NCI-H187 (cell line): ENCODE measurements around the gene B3GNT7.
"Not testable (repeated sequence)": the region's sequence is repeated elsewhere in the genome, so short reads cannot be mapped to it uniquely, and the experiment has no call there.

Source experiments
- DNase-seq, 2 experiments: peaks; one replicate each; lab custom pipeline; 2025; lab: John Stamatoyannopoulos, UW

Gene B3GNT7

DNA sequence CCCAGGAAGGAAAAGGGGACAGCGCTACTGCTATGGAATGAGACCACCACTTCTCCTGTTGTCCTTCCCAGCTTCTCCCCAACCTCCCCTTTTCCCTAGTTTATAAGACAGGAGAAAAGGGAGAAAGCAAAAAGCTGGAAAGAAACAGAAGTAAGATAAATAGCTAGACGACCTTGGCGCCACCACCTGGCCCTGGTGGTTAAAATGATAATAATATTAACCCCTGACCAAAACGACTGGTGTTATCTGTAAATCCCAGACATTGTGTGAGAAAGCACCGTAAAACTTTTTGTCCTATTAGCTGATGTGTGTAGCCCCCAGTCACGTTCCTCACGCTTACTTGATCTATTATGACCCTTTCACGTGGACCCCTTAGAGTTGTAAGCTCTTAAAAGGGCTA, 5.2 kb downstream of the B3GNT7 start:
- DNase-seq, result not testable (repeated sequence)

DNA sequence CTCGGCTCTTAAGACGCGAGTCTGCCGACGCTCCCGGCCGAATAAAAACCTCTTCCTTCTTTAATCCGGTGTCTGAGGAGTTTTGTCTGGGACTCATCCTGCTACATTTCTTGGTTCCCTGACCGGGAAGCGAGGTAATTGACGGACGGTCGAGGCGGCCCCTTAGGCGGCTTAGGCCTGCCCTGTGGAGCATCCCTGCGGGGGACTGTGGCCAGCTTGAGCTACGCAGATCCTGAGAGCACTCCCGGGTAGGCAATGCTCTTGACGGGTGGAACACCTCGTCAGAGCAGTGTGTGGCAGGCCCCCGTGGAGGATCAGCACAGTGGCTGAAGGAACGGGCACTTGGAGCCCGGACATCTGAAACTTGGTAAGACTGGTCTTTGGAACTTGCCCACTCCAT, 5.6 kb downstream of the B3GNT7 start:
- DNase-seq, result not testable (repeated sequence)

DNA sequence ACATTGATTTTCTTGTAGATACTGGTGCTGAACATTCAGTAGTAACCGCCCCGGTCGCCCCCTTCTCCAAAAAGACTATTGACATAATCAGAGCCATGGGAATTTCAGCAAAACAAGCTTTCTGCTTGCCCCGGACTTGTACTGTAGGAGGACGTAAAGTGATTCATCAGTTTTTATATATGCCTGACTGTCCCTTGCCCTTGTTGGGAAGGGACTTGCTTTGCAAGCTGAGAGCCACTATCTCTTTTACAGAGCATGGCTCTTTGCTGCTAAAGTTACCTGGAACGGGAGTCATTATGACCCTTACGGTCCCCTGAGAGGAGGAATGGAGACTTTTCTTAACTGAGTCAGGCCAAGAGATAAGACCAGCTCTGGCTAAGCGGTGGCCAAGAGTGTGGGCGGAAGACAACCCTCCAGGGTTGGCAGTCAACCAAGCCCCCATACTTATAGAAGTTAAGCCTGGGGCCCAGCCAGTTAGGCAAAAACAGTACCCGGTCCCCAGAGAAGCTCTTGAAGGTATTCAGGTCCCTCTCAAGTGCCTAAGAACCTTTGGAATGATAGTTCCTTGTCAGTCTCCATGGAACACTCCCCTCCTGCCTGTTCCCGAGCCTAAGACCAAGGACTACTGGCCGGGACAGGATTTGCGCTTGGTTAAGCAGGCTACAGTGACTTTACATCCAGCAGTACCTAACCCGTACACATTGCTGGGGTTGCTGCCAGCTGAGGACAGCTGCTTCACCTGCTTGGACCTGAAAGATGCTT, 8.1 kb downstream of the B3GNT7 start:
- not testable (repeated sequence) for DNase-seq

DNA sequence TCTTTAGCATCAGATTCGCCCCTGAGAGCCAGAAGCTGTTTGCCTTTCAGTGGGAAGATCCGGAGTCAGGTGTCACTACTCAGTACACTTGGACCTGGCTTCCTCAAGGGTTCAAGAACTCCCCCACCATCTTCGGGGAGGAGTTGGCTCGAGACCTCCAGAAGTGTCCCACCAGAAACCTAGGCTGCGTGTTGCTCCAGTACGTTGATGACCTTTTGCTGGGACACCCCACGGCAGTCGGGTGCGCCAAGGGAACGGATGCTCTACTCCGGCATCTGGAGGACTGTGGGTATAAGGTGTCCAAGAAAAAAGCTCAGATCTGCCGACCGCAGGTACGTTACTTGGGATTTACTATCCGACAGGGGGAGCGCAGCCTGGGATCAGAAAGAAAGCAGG, 8.7 kb downstream of the B3GNT7 start:
- DNase-seq, result not testable (repeated sequence)

DNA sequence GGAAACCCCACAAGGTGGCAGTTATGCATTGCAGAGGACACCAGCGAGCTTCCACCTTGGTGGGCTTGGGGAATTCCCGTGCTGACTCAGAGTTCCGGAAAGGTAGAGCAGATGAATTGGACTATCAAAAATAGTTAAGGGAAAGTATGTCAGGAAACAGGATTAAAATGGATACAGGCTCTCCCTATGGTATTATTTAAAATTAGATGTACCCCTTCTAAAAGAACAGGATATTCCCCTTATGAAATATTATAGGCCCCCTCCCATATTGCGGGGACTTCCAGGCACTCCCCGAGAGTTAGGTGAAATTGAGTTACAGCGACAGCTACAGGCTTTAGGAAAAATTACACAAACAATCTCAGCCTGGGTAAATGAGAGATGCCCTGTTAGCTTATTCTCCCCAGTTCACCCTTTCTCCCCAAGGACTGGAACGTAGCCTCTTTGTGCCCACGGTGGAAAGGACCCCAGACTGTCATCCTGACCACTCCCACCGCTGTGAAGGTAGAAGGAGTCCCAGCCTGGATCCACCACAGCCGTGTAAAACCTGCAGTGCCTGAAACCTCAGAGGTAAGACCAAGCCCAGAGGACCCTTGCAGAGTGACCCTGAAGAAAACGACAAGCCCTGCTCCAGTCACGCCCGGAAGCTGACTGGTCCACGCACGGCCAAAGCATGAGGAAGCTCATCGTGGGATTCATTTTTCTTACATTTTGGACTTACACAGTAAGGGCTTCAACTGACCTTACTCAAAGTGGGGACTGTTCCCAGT, 10.3 kb downstream of the B3GNT7 start:
- DNase-seq, result not testable (repeated sequence)

DNA sequence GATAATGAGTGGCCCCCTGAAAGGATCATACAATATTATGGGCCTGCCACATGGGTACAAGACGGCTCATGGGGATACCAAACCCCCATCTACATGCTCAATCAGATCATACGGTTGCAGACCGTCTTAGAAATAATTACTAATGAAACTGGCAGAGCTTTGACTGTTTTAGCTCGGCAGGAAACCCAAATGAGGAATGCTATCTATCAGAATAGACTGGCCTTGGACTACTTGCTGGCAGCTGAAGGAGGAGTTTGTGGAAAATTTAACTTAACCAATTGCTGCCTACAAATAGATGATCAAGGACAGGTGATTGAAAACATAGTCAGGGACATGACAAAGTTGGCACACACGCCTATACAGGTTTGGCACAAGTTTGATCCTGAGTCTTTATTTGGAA, 12.2 kb downstream of the B3GNT7 start:
- DNase-seq, result not testable (repeated sequence)

DNA sequence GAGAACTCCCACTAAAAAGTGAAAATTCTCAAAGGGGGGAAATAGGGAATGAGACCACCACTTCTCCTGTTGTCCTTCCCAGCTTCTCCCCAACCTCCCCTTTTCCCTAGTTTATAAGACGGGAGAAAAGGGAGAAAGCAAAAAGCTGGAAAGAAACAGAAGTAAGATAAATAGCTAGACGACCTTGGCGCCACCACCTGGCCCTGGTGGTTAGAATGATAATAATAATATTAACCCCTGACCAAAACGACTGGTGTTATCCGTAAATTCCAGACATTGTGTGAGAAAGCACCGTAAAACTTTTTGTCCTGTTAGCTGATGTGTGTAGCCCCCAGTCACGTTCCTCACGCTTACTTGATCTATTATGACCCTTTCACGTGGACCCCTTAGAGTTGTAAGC, 12.8 kb downstream of the B3GNT7 start:
- DNase-seq, result not testable (repeated sequence)

DNA sequence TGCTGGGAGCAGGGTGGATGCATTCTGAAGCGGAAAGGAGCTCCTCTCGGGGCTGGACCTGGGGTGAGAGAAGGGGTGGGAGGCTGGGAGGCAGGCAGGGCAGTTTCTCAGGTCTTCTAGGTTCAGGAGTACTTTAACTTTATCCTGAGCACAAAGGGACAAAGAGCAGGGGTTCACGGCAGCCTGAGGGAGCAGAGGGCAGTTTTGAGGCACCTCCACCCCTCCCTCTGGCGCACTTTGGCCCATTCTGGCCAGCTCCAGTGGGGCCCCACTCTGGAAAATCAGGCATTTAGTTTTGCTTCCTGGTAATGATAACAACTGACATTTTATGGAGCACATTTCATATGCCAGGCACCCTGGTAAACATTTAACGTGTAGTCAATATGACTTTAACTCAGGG, 14.3 kb downstream of the B3GNT7 start:
- no peak for DNase-seq

DNA sequence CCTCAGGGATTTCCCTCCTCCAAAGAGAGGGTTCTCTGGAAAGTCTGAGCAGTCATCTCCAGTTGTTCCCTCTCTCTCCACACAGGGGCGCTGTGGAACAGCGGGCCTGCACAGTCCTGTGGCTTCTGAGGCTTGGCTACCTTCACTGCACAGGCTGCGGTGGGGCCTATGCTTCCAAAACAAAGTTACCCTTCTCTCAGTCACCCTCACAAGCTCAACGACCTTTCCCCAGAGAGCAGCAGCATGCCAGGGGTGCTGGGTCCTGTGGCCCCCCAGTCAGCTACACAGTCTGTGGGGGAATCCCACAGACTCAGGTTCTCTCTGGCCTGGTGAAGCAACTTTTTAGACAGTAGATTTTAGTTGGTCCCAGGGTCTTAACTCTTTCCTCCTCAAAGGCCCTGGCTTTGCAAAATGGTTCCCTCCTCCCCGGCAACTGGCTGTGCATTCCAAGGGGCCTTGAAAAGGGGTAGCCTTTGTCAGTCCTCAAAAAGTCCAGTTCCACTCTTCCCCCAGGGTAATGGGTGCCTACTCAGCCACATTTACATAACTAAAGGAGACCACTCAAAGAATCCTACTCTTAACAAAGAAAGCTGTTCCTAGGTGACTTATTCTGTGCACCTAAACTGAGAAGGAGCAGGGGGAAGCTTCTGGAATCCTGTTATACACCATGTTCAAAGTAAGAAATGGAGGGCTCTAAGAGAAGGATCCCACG, 14.9 kb downstream of the B3GNT7 start:
- DNase-seq, result no peak

DNA sequence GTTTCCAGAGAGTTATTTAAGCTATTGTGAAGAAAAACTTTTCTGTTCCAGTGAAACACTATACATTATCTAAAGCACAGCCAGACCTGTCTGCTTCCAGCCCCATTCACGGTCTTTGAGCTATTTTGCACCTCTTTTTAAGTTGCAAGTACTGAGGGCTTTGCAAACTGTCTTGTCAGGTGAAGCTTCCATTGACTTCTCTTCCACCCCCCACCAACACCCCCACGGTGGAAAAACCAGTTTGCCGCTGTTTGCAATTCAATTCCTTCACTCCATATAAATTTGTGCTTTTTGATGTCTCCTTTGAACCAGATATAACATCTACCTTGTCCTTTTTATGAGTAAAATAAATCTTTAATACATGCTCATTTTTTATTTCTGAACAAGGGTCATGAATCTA, 15.7 kb downstream of the B3GNT7 start:
- no peak for DNase-seq

DNA sequence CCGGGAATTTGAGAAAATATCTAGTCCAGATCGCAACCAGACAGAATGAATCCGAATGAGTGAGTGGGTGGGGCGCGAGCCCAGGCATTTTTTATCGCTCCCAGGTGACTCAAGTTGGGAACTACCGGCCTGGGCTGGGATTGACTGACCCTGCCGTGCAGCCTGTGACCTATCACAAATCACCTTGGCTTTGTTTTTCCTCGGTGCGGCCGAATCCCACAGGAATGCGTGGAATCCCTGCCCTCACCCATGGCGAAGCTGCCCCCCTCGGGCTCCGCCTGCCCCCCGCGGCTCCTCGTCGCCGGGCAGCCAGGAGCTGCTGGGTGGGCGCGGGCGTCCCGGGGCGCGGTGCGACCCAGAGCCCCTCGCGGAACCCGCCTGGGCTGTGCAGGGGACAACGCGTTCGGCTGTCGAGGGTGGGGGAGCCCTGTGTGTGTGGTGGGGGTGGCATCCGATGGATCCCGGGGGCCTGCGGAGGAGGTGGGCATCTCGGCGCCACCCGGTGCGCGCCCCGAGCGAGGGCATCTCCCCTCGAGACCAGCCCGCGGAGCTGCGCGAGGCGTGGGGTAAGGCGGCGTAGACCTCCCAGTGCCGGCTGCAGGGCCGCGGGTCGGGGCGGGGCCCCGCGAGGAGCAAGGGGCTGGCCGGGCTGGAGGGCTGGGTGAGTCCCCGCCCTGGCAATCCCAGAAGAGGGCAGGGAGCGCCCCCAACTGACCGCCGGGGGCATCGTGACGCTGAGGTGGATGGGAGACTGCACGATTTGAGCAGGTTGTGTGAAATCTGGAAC, 16.5 kb downstream of the B3GNT7 start:
- DNase-seq, result peak; percentile 22 to 25

DNA sequence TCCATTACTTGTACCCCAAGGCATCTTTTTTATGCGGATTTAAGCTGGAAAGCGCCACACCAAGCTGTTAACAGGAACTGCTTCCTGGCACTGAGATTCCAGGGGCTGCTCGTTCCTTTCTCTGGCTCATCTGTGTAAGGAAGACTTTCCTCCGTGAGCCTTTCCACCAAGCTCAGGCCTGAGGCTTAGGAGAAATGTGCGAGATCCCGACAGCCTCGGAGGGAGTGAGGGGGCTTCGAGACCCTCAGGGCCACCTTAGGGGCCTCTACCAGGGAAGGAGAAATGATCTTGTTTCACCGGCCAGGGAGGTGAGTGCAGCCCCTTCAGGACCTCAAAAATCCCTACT, 17.1 kb downstream of the B3GNT7 start:
- no peak for DNase-seq

DNA sequence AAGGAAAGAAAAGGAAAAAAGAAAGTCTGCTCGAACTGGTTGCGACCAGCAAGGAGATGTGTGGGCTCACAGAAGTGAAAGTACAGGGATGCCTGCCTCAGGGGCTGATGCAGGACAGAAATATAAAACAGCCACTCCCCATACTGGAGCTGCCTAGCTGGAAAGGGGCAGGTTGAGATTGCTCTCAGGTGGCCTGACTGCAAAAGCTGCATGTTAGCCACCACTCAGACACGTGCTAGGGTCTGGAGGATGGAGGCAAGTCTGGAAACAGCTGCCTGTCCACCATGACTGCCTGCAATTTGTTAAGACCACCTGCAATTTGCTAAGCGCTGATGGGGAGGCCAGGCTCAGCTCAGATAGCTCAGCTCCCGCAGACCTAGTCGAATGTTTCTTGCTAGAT, 17.9 kb downstream of the B3GNT7 start:
- no peak for DNase-seq

DNA sequence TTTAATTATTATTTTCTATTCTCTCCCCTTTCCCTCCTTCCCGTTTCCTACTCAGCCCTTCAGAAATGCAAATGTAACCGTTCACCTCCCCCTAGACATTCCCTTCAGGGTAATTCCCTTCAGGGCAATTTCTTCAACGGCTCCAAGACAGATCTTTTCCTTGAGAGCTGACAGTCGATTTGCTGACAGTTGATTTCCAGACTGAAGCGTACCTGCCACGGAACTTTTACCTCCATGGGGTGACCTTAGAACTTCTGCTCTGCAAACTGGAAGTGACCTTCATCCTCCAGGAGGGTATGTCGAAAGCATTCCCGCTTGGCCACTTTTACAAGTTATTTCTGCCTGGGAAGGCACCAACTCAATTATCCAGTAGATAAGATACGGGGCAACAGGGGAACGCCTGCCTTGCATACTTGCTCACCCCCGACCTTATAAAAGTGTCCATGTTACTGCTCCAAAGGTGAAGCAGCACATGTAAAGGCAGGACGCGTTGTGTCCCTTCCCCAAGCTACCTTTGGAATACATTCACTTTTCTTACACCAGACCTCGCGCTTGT, 18.5 kb downstream of the B3GNT7 start:
- DNase-seq, result no peak

DNA sequence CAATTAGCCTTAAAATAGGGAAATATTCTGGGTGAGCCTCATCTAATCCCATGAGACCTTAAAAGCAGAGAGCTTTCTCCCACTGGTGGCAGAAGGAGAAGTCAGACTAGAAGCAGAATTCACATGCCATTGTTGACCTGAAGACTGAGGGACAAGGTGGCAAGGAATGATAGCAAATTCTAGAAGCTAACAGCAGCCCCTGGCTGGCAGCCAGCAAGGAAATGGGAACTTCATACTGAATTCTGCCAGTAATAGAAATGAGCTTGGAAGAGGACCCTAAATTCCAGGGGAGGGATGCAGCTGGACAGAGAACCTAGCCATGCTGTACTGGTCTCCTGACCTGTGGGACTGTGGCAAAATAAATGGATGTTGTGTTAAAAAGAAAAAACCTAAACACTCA, 19.5 kb downstream of the B3GNT7 start:
- DNase-seq, result no peak

DNA sequence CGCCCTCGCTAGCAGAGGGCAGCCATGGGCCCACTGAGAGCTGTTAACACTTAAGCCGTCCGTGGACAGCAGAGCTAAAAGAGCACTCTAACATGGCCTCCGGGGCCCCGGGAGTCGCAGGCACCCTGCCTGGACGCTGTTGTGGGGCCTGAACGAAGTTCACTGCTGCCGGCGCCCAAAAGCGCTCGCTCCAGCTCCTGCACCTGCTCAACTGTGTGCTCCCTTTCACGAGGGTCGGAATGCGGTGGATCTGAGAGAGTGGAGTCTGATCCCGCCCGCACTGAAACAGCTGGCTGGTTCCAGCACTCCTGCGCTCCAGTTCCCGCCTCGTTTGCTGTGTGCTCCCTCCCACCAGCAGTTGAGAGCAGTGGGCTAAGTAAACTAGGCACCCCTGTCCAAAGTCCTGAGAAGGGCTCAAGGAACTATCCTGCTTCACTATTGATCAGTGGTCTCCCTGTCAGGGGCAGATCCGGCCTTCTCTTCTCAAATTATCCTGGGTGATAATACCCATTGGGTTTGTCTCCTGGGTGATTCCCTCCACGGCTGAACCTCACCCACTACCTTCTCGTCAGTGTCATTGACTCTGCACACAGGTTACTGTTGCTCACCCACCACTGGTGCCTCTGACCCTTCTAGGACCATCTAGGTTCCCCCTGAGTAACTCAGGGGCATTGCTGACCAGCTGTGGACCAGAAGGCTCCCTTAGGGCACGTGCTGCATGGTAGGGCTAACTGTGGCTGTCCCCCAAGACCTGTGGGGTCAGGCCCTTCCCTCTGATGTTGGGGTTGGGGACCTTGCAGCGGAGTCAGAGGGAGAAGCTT, 23.5 kb downstream of the B3GNT7 start:
- no peak for DNase-seq

DNA sequence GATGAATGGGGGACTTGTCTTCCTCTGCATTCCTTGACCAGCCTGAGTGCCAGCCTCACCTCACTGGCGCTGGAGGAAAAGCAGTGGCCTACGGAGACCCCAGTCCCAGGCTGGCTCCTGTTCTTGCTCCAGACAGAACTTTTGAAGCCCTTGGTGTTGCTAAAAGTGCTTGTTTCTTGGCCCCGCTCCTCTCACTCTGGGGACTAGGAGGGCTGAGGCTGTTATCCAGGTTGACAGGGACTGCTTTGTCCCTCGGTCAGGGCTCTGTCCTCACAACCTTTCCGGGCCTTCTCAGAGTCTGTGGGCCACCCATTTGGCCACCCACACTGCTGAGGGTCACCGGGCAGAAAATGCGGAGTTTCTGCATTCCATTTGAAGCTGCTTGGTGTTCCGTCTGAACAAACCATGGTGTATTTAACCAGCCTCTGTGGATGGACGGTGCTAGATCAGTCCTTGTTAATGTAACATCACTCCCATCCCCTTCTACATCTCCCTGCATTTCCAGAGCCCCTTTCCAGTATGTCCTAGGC, 25.6 kb downstream of the B3GNT7 start:
- DNase-seq, result no peak

DNA sequence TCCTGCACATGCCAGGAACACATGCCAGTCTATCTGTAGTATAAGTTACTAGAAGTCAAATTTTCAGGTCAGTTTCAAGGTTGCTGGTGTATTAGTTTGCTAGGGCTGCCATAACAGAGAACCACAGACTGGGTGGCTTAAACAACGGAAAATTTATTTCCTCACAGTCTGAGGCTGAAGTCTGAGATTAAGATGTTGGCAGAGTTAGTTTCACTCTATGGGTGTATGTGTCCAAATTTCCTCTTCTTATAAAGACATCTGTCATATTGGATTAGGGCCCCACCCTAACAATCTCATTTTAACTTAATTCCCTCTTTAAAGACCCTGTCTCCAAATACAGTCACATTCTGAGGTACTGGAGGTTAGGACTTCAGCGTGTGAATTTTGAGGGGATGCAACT, 26.5 kb downstream of the B3GNT7 start:
- DNase-seq, result no peak

DNA sequence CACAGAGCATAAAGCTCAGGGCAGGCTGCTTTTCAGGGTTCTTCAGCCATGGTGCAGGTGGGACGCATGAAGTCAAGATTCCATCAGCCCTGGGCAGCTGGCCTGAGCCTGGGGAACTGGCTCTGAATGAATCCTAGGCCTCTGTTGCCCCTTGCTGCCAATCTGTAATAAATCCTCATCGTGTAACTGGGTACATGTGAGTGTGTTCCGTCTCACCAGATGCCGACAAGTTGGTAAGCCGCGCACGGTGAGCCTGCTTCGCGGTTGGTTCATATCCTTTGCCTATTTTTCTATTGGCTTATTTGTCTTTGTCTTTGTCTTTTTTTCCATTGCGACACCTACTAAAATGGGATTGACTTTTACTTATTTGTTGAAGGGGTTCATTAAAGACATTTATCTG, 27.7 kb downstream of the B3GNT7 start:
- DNase-seq, result no peak

DNA sequence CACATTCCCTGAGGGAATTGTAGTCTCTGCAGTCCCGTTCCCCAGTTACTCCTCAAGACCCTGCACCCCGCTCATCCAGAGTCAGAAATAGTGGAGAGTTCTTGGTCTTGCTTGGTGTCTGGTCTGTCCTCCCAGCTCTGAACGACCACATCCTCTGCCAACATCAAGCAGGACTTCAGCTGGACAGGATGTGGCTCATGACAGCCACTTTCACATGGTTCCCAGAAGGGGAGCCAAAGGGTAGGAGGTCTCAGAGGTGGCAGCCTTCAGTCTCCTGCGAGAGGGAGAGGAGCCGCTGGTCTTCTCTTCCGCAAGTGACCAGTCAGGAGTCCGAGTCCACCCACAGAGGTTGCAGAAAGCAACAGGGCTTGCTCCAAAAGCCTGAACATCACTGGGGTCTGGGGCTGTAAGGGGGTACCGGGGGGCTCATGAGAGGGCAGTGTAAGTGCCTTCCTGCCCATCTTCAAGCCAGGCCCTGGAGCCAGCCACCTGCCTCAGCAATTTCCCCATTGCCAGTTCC, 29.8 kb downstream of the B3GNT7 start:
- no peak for DNase-seq
